Measurements from ENCODE around the gene SIK3. TPM values are rescaled to one million over a fixed set of nuclear protein-coding genes. Genes with fewer than 3 reads are reported as not detected.

The SIK3 gene
- total and polyA plus RNA-seq, 2 experiments from 2014 or later: 6.1 to 33.9 TPM

- no peak overlapping the region for H3K27ac ChIP-seq (ENCODE audit: low read depth)
- no peak overlapping the region for H3K4me3 ChIP-seq
- DNase-seq (ENCODE audit: low spot score): no peak
- H3K36me3 Mint-ChIP-seq (ENCODE audit: low read depth): peaks cover 30% of the 10 kb centered on the region
- no peaks in the 10 kb centered on the region for H3K79me2 ChIP-seq (replicated peaks; ENCODE audit: insufficient read depth)
- H3K27ac Mint-ChIP-seq: no peak overlapping the region
- H3K36me3 ChIP-seq (ENCODE audit: insufficient read depth): no peaks in the 10 kb centered on the region; the same call in 1 of the 2 replicates
- no peak overlapping the region for H3K4me2 ChIP-seq
- no peaks in the 10 kb centered on the region for H3K9me3 Mint-ChIP-seq
- H3K27me3 Mint-ChIP-seq (ENCODE audit: insufficient read depth, low read depth, poor library complexity): peaks cover 8% of the 10 kb centered on the region
- H2AFZ ChIP-seq: no peak overlapping the region
- H4K20me1 ChIP-seq (replicated peaks; ENCODE audit: insufficient read depth): no peaks in the 10 kb centered on the region; the same call in 1 of the 2 replicates
- ATAC-seq: no peak
- H3K4me3 Mint-ChIP-seq: no peak overlapping the region
- no peaks in the 10 kb centered on the region for H3K27me3 ChIP-seq (ENCODE audit: insufficient read depth)
- H3K4me1 Mint-ChIP-seq: no peaks in the 10 kb centered on the region; the same call in 2 of the 3 replicates
- no peak for TF ChIP-seq CREB1 (CRISPR knock-in tag; IDR thresholded peaks at IDR 0.05; ENCODE audit: low read depth)
- TF ChIP-seq CTCF (conservative IDR thresholded peaks at IDR 0.05; ENCODE audit: low read depth in 2 of 2): no peak
- no peak for TF ChIP-seq NANOG (IDR thresholded peaks at IDR 0.05; ENCODE audit: borderline replicate concordance)
- TF ChIP-seq ZNF462 (CRISPR knock-in tag; IDR thresholded peaks at IDR 0.05): no peak
- TF ChIP-seq EZH2 (IDR thresholded peaks at IDR 0.05; ENCODE audit: low read depth, unreplicated experiment): no peak
- no peaks in the 10 kb centered on the region for H3K9me2 ChIP-seq (ENCODE audit: insufficient read depth)
- H3K4me1 ChIP-seq (ENCODE audit: insufficient read depth): no peaks in the 10 kb centered on the region
- no peaks in the 10 kb centered on the region for H3F3A ChIP-seq (replicated peaks; ENCODE audit: low read depth)
Measured at GRCh38 chr11:116847612-116848011, 250.6 kb downstream of the SIK3 start.

All from GM23338 (cell line).